Measurements from ENCODE around the gene RNU7-1. TPM values are rescaled to one million over a fixed set of nuclear protein-coding genes. Genes with fewer than 3 reads are reported as not detected.

The RNU7-1 gene
- total RNA-seq, 1 donor from 2014 or later: not detected

Other genes with a start within 250 kb of the RNU7-1 start
- 2.6 TPM for gene PIANP, start 243.0 kb upstream of the RNU7-1 start, total RNA-seq
- gene COPS7A, start 219.8 kb upstream of the RNU7-1 start, total RNA-seq: 77.9 TPM
- gene MLF2, start 190.7 kb upstream of the RNU7-1 start, total RNA-seq: 139 TPM
- 288 TPM for gene PTMS, start 177.5 kb upstream of the RNU7-1 start, total RNA-seq
- gene LAG3, start 171.3 kb upstream of the RNU7-1 start, total RNA-seq: 2.3 TPM
- 18.0 TPM for gene CD4, start 154.3 kb upstream of the RNU7-1 start, total RNA-seq
- gene GPR162, start 122.0 kb upstream of the RNU7-1 start, total RNA-seq: 2.5 TPM
- gene P3H3, start 115.4 kb upstream of the RNU7-1 start, total RNA-seq: 27.9 TPM
- 4.5 TPM for gene GNB3, start 102.9 kb upstream of the RNU7-1 start, total RNA-seq
- gene CDCA3, start 92.5 kb upstream of the RNU7-1 start, total RNA-seq: 1.4 TPM
- 106 TPM for gene USP5, start 91.7 kb upstream of the RNU7-1 start, total RNA-seq
- gene TPI1, start 76.3 kb upstream of the RNU7-1 start, total RNA-seq: 418 TPM
- gene SPSB2, start 70.5 kb upstream of the RNU7-1 start, total RNA-seq: 9.9 TPM
- 13.5 TPM for gene LRRC23, start 39.0 kb upstream of the RNU7-1 start, total RNA-seq
- 29.6 TPM for gene ENO2, start 29.2 kb upstream of the RNU7-1 start, total RNA-seq
- 112 TPM for gene ATN1, start 15.9 kb upstream of the RNU7-1 start, total RNA-seq
- gene C12orf57, start 206 bp downstream of the RNU7-1 start, total RNA-seq: 172 TPM
- 40.4 TPM for gene PTPN6, start 7.5 kb downstream of the RNU7-1 start, total RNA-seq
- 221 TPM for gene PHB2, start 26.8 kb downstream of the RNU7-1 start, total RNA-seq
- 68.0 TPM for gene EMG1, start 27.1 kb downstream of the RNU7-1 start, total RNA-seq
- 95.9 TPM for gene LPCAT3, start 74.7 kb downstream of the RNU7-1 start, total RNA-seq
- 293 TPM for gene C1S, start 116.9 kb downstream of the RNU7-1 start, total RNA-seq
- 455 TPM for gene C1R, start 148.6 kb downstream of the RNU7-1 start, total RNA-seq
- 110 TPM for gene C1RL, start 165.4 kb downstream of the RNU7-1 start, total RNA-seq
- gene RBP5, start 185.1 kb downstream of the RNU7-1 start, total RNA-seq: 7.5 TPM
- gene CLSTN3, start 186.6 kb downstream of the RNU7-1 start, total RNA-seq: 48.2 TPM
- 36.7 TPM for gene PEX5, start 245.9 kb downstream of the RNU7-1 start, total RNA-seq